Pancreas (tissue), 10 donors: Measurements from ENCODE around the gene ASAH2. TPM values are rescaled to one million over a fixed set of nuclear protein-coding genes. Genes with fewer than 3 reads are reported as not detected.
A peak's percentile ranks its signal among the peaks of the same experiment; 100 is the strongest.

Experiments
- ATAC-seq, 4 donors: fragments of 200-7000 bp; cut with Tn5 transposase; one replicate each; pipeline versions ENCODE4 v1.8.0 to v1.9.1; 2020; ENCODE audit warnings: mild to moderate bottlenecking in 4 of 4, moderate library complexity in 4 of 4
- DNase-seq, 6 donors: peaks; one replicate each; pipeline ENCODE4 v3.0.0-alpha.2; 2020
- FAIRE-seq: peaks from 2 replicates; lab custom pipeline; 2012; peaks lifted over from hg19 to GRCh38; lab: Jason Lieb, UNC
- H3K27ac ChIP-seq, 4 donors: fragments of 200-600 bp; sonication (generic); 1 replicate in 3 of 4; 2 replicates in 1 of 4; pipeline versions ENCODE4 v1.5.0 to v1.8.0; 2020
- H3K27me3 ChIP-seq, 4 donors: fragments of 200-600 bp; one replicate each; pipeline ENCODE4 v1.8.0; 2021
- H3K36me3 ChIP-seq, 3 donors: fragments of 200-600 bp; sonication (generic) in 1 of 3; one replicate each; pipeline versions ENCODE4 v1.5.0 to v1.8.0; 2020 to 2021
- H3K4me1 ChIP-seq, 3 donors: fragments of 200-600 bp; one replicate each; pipeline ENCODE4 v1.8.0; 2021
- H3K4me3 ChIP-seq, 4 donors: fragments of 200-600 bp; sonication (generic) in 2 of 4; one replicate each; pipeline versions ENCODE4 v1.5.0 to v1.8.0; 2020 to 2021
- H3K9me3 ChIP-seq, 4 donors: fragments of 200-600 bp; one replicate each; pipeline ENCODE4 v1.8.0; 2021
- WGBS, 2 donors: extraction: QIAGEN DNeasy Blood & Tissue Kit; methylation state at CpG; one replicate each; pipeline ENCODE4 v1.1.7; 2013; 5-methylcytosine and 5-hydroxymethylcytosine counted together
- intact Hi-C, 3 donors: fragments of 100-400 bp; cut with DNase I; formaldehyde crosslinking; loops; one replicate each; pipeline versions ENCODE4 v1.11.1 to v1.14.2; 2022
- polyA plus RNA-seq, 2 donors: library from polyadenylated mRNA; stranded (reverse); fragments of 200-250 nt; gene quantifications; one replicate each; pipeline ENCODE4 v1.2.3, GENCODE V29; 2013
- total RNA-seq, 6 donors: library from RNA; stranded (reverse); fragmentation: NEBNext Ultra II Directional in 4 of 6; extraction: Animal tissue kit (Norgen Biotek cat#: 25700) in 4 of 6; gene quantifications; one replicate each; pipeline versions ENCODE4 v1.2.1 to v1.2.4, GENCODE V29; 2021 to 2023
- TF ChIP-seq, protein P1 (sequence below), 4 donors: fragments of 200-600 bp; sonication (generic) in 3 of 4; IDR thresholded peaks; one replicate each; pipeline versions ENCODE4 v1.5.0 to v1.8.0; 2021; ENCODE audit warnings: antibody characterized with exemption in 4 of 4
- donor health status: healthy with polysubstance abuse.
- donor health status: DM: no; HTN: no; CAD: no; lungs with moderate emphysema.
- donor health status: DM: no; HTN: no; CAD: no.
- donor health status: control.
- donor health status: control.
- donor health status: Bipolar disorder and iron deficiency.
- donor health status: DM: yes; HTN: yes; CAD: no.
- donor health status: DM: no; HTN: no; CAD: no.
- donor health status: DM: no; HTN: no; CAD: no.
- donor health status: DM: yes; HTN: yes; CAD: no.

ASAH2 gene
- total and polyA plus RNA-seq, 8 donors = 0.15 to 3.6 (median 1.2) TPM

DNA sequence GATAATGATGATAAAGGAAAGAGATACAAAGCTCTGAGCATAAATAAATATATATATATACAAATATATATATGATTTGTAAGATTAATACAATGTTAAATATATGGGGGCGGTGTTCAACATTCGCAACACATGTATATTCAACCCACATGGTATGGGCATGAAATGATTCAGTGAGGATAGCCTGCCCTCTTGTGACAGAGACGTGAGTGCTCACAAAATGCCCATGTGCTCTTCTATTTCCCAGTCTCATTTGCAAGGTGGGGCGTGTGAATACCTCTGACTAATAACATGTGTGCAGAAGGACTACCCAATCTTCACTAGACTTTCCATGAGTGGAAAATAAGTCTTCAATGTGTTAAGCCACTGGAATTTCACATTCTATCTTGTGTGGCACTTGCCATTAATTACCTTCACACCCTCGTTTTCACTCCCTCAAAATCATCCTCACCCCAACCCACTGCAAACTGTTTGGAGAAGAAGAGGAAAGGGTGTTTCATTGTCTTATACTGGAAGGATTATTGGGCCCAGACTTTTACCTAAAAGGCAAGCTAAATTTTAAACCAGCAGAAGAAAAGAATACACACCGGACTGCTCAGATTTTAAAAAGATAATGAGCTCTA is 26.9 kb downstream of the ASAH2 start:
- Histone ChIP-seq H3K9me3 (no peaks in the 10 kb centered on the region), H3K36me3 (no peaks in the 10 kb centered on the region), H3K4me1 (peaks cover 0 to 4% (median 0%) of the 10 kb centered on the region in 3 donors), H3K27ac (no peak overlapping the region), H3K4me3 (no peak overlapping the region), H3K27me3 (no peaks in the 10 kb centered on the region)
- intact Hi-C loops = loop anchor here in 1 of 3 donors (10.0 kb wide), 1 partner anchor 630 kb away; no protein-coding TSS in a partner anchor
- DNase-seq (peak in 3 of 6 donors; percentile 48 to 54 (median 53)), FAIRE-seq (no peak), ATAC-seq (peak; percentile 97 to 100 (median 98))
- WGBS, 2 donors = 24 to 26% methylated on average over 6 of the region's 6 CpGs
- TF ChIP-seq, protein P1, sequence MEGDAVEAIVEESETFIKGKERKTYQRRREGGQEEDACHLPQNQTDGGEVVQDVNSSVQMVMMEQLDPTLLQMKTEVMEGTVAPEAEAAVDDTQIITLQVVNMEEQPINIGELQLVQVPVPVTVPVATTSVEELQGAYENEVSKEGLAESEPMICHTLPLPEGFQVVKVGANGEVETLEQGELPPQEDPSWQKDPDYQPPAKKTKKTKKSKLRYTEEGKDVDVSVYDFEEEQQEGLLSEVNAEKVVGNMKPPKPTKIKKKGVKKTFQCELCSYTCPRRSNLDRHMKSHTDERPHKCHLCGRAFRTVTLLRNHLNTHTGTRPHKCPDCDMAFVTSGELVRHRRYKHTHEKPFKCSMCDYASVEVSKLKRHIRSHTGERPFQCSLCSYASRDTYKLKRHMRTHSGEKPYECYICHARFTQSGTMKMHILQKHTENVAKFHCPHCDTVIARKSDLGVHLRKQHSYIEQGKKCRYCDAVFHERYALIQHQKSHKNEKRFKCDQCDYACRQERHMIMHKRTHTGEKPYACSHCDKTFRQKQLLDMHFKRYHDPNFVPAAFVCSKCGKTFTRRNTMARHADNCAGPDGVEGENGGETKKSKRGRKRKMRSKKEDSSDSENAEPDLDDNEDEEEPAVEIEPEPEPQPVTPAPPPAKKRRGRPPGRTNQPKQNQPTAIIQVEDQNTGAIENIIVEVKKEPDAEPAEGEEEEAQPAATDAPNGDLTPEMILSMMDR (IDR thresholded peaks at IDR 0.05) = peak in 3 of 4 donors; percentile 14 to 21 (median 19)

DNA sequence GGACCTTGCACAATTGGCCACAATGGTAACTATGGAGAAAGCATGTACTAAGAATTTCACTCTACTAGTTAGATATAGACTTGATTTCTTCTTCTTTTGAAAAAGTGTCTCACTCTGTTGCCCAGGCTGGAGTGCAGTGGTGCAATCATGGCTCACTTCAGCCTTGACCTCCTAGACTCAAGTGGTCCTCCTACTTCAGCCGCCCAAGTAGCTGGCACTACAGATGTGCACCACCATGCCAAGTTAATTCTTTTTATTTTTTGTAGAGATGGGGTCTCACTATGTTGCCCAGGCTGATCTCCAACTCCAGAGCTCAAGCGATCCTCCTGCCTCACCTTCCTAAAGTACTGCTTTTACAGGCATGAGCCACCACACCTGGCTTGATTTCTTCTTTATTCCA is 29.1 kb downstream of the ASAH2 start:
- DNase-seq = no peak
- intact Hi-C loops = loop anchor here in 1 of 3 donors (10.0 kb wide), 1 partner anchor 627 kb away; no protein-coding TSS in a partner anchor
- 88 to 89% methylated on average over 2 of the region's 2 CpGs for WGBS, 2 donors
- no peaks in the 10 kb centered on the region for H3K27me3 ChIP-seq
- no peaks in the 10 kb centered on the region for H3K9me3 ChIP-seq
- no peak overlapping the region for H3K27ac ChIP-seq
- H3K4me1 ChIP-seq = peaks cover 0 to 4% (median 0%) of the 10 kb centered on the region in 3 donors
- no peaks in the 10 kb centered on the region for H3K36me3 ChIP-seq
- ATAC-seq = no peak
- no peak for FAIRE-seq
- no peak overlapping the region for H3K4me3 ChIP-seq
- TF ChIP-seq, protein P1 (IDR thresholded peaks at IDR 0.05) = no peak

DNA sequence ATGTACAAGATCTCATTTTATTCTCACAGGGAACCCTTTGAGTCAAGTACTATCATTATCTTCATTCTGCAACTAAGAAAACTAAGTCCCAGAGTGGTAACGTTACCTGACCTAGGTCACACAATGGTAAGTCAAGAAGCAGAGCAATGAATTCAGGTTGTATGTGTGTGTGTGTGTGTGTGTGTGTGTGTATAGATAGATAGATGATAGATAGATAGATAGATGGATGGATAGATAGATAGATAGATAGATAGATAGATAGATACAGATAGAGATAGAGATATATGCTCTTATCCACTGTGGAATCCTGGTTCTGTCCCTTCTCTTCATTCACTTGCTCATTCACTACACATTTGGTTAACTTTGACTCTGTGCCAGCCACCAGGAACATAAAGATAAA is 29.8 kb downstream of the ASAH2 start:
- ATAC-seq (no peak), DNase-seq (no peak), FAIRE-seq (no peak)
- 75 to 100% methylated on average over 1 of the region's 1 CpG for WGBS, 2 donors
- peaks cover 0 to 8% (median 2%) of the 10 kb centered on the region in 3 donors for H3K4me1 ChIP-seq
- intact Hi-C loops = loop anchor here in 1 of 3 donors (10.0 kb wide), 1 partner anchor 627 kb away; no protein-coding TSS in a partner anchor
- no peak overlapping the region for H3K4me3 ChIP-seq
- no peaks in the 10 kb centered on the region for H3K9me3 ChIP-seq
- TF ChIP-seq, protein P1 (IDR thresholded peaks at IDR 0.05) = no peak
- no peaks in the 10 kb centered on the region for H3K27me3 ChIP-seq
- no peaks in the 10 kb centered on the region for H3K36me3 ChIP-seq
- H3K27ac ChIP-seq = no peak overlapping the region

DNA sequence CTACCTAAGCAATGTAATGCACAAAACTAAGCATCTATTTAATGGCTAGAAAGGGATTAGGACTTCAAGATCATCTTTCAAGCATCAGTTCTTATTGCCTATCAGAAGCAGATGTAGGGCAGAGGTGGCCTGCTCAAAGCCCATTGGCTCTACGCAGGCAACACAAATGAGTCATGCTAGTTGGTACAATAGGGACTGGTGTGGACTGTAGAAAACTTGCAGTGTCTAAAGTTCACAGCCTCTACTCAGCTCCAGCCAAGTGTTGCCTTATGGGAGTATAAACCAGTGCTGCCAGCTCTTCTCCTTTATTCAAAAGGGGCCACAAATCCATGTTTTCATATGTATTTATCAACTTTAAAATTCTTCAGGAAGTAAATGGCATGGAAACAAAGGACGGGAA is 31.7 kb downstream of the ASAH2 start:
- TF ChIP-seq, protein P1 (IDR thresholded peaks at IDR 0.05) = no peak
- no peak for FAIRE-seq
- intact Hi-C loops = loop anchor here in 1 of 3 donors (10.0 kb wide), 1 partner anchor 625 kb away; no protein-coding TSS in a partner anchor
- WGBS, 2 donors = 90 to 95% methylated on average over 2 of the region's 2 CpGs
- no peak for DNase-seq
- Histone ChIP-seq H3K27ac (no peak overlapping the region), H3K4me1 (peaks cover 0 to 6% (median 2%) of the 10 kb centered on the region in 3 donors), H3K27me3 (no peaks in the 10 kb centered on the region), H3K4me3 (no peak overlapping the region), H3K9me3 (no peaks in the 10 kb centered on the region), H3K36me3 (no peaks in the 10 kb centered on the region)
- no peak for ATAC-seq

DNA sequence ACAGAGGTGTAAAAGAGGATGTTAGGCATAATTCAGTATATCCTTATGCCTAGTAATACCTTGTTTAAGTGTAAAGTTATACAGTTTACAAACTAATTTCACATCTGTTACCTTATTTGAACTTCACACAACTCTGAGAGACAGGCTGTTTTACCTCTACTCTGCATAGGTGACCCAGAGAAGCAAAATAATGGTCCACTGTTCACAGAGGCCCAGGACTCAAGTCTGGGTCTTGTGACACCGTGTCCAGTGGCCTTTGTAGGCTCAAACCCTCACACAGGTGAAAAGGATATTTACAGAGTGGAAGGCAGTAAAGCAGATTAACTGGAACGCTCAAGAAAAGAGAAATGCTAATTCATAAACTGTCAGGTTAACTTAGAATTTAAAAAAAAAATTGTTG is 32.1 kb downstream of the ASAH2 start:
- FAIRE-seq (no peak), ATAC-seq (no peak), DNase-seq (no peak)
- Histone ChIP-seq H3K27ac (no peak overlapping the region), H3K4me1 (peaks cover 0 to 4% (median 2%) of the 10 kb centered on the region in 3 donors), H3K27me3 (no peaks in the 10 kb centered on the region), H3K4me3 (no peak overlapping the region), H3K36me3 (no peaks in the 10 kb centered on the region), H3K9me3 (no peaks in the 10 kb centered on the region)
- 84 to 87% methylated on average over 2 of the region's 2 CpGs for WGBS, 2 donors
- intact Hi-C loops = no loop called here
- TF ChIP-seq, protein P1 (IDR thresholded peaks at IDR 0.05) = no peak
